DOHH2 (cell line): ENCODE data around the gene TMEM154.

Experiments used
- CTCF ChIP-seq: fragments of 200-600 bp; sonication (generic); IDR thresholded peaks from one replicate; pipeline ENCODE4 v1.5.1; 2014; ENCODE audit warnings: antibody characterized with exemption, mild to moderate bottlenecking, low read depth, low read length; ENCODE audit not compliant: poor library complexity, severe bottlenecking
- EZH2phosphoT487 ChIP-seq: fragments of 200-600 bp; sonication (generic); IDR thresholded peaks from 2 replicates; pipeline ENCODE4 v1.6.1; 2017; ENCODE audit warnings: borderline replicate concordance, mild to moderate bottlenecking, antibody characterized with exemption, low read length, moderate library complexity, mixed read lengths

GRCh38 chr4:152680988-152681603 lies 1.3 kb upstream of the TMEM154 start:
- TF ChIP-seq CTCF (no peak), EZH2phosphoT487 (no peak)
